OCI-LY3 (cell line): Measurements from ENCODE around the gene FHL2.

Experiments used
- H2AFZ ChIP-seq: fragments of 200-600, 300-600 bp; shearing (Covaris generic); 2 replicates; pipeline ENCODE4 v1.6.0; 2014; ENCODE audit warnings: antibody characterized with exemption, low read depth, low read length
- H3K27ac ChIP-seq: fragments of 200-600, 300-600 bp; sonication (generic); 2 replicates; pipeline ENCODE4 v1.5.1; 2014; ENCODE audit warnings: mild to moderate bottlenecking, low read length, moderate library complexity, mixed read lengths
- H3K27me3 ChIP-seq: fragments of 200-600, 300-600 bp; sonication (generic); 2 replicates; pipeline ENCODE4 v1.6.1; 2014; ENCODE audit warnings: low read depth, low read length, mixed read lengths
- H3K36me3 ChIP-seq: fragments of 200-600, 300-600 bp; sonication (generic); replicated peaks from 2 replicates; pipeline ENCODE3; 2014; ENCODE audit warnings: low read depth, low read length, mixed read lengths
- H3K4me1 ChIP-seq: fragments of 300-600, 200-600 bp; sonication (generic); 2 replicates; pipeline ENCODE4 v1.6.1; 2014; ENCODE audit warnings: low read length, mixed read lengths
- H3K4me2 ChIP-seq: fragments of 200-600, 300-600 bp; sonication (generic); 2 replicates; pipeline ENCODE4 v1.6.1; 2014; ENCODE audit warnings: low read length, mixed read lengths
- H3K4me3 ChIP-seq: fragments of 300-600, 200-600 bp; sonication (generic); 2 replicates; pipeline ENCODE4 v1.5.1; 2014; ENCODE audit warnings: antibody characterized with exemption, mild to moderate bottlenecking, low read length, moderate library complexity
- H3K79me2 ChIP-seq: fragments of 300-600, 200-600 bp; shearing (Covaris generic); 2 replicates; pipeline ENCODE4 v1.6.1; 2014; ENCODE audit warnings: mild to moderate bottlenecking, low read length, mixed read lengths
- H3K9ac ChIP-seq: fragments of 300-600, 200-600 bp; shearing (Covaris generic); 2 replicates; pipeline ENCODE4 v1.6.0; 2014; ENCODE audit warnings: mild to moderate bottlenecking, low read length, moderate library complexity
- H3K9me3 ChIP-seq: fragments of 200-600, 300-600 bp; shearing (Covaris generic); 2 replicates; pipeline ENCODE4 v1.6.1; 2014; ENCODE audit warnings: low read length, mixed read lengths; ENCODE audit not compliant: insufficient read depth
- H4K20me1 ChIP-seq: fragments of 200-600, 300-600 bp; sonication (generic); 2 replicates; pipeline ENCODE4 v1.6.1; 2016; ENCODE audit warnings: low read length, mixed read lengths; ENCODE audit not compliant: insufficient read depth
- EZH2phosphoT487 ChIP-seq: fragments of 200-600 bp; shearing (Covaris generic); IDR thresholded peaks from 2 replicates; pipeline ENCODE4 v1.6.1; 2018; ENCODE audit warnings: antibody characterized with exemption, mixed run types, low read depth
- TF ChIP-seq, protein P1 (sequence below): fragments of 200-600, 300-600 bp; sonication (generic); IDR thresholded peaks from 2 replicates; pipeline ENCODE4 v1.5.1; 2014; ENCODE audit warnings: antibody characterized with exemption, low read length, low read depth

FHL2 gene

DNA sequence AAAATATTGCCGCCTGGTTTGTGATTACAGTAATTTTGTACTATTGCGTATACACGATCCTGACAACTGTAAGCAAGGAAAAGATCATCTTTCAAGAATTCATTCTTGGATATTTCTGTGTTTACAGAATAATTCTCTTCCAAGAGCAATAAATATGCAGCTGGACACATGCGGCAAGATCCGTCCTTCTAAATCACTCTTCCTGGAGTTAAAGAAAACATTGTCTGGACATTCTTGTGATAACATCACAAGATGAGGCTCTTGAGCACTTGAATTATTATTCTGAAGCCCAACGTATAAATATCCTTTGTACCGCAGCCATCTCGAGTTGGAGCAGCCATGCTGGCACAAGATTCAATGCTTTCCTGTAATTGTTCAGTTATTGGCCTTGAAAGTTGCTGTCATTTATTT lies 9.9 kb downstream of the FHL2 start:
- TF ChIP-seq, protein P1, sequence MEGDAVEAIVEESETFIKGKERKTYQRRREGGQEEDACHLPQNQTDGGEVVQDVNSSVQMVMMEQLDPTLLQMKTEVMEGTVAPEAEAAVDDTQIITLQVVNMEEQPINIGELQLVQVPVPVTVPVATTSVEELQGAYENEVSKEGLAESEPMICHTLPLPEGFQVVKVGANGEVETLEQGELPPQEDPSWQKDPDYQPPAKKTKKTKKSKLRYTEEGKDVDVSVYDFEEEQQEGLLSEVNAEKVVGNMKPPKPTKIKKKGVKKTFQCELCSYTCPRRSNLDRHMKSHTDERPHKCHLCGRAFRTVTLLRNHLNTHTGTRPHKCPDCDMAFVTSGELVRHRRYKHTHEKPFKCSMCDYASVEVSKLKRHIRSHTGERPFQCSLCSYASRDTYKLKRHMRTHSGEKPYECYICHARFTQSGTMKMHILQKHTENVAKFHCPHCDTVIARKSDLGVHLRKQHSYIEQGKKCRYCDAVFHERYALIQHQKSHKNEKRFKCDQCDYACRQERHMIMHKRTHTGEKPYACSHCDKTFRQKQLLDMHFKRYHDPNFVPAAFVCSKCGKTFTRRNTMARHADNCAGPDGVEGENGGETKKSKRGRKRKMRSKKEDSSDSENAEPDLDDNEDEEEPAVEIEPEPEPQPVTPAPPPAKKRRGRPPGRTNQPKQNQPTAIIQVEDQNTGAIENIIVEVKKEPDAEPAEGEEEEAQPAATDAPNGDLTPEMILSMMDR = no peak
- no peak for TF ChIP-seq EZH2phosphoT487
- Histone ChIP-seq H3K36me3 (no peaks in the 10 kb centered on the region), H3K27ac (no peak overlapping the region), H4K20me1 (no peaks in the 10 kb centered on the region), H3K27me3 (no peaks in the 10 kb centered on the region), H3K4me1 (no peaks in the 10 kb centered on the region), H3K79me2 (no peaks in the 10 kb centered on the region), H3K4me3 (no peak overlapping the region), H2AFZ (no peak overlapping the region), H3K9ac (no peak overlapping the region), H3K4me2 (no peak overlapping the region), H3K9me3 (no peaks in the 10 kb centered on the region)

DNA sequence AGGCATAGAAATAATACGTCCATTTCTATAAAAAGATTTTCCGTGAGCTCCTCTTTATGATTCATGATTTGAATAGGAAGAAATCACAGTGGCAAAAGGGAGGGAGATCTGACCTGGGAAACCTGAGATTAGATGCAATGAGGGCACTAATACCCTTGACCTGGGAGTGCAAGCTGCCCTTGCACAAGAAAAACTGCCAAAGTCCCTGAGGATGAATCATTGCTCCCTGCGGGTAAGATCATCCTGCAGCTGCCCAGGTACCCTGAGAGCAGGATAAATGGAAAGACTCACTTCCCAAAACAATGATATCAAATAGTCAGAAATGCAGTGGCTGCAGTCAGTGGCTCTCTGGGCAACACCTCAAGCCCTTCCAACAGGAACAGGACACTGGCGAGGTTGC lies 11.6 kb downstream of the FHL2 start:
- Histone ChIP-seq H3K79me2 (no peaks in the 10 kb centered on the region), H4K20me1 (no peaks in the 10 kb centered on the region), H3K27ac (no peak overlapping the region), H3K4me3 (no peak overlapping the region), H3K27me3 (no peaks in the 10 kb centered on the region), H3K36me3 (no peaks in the 10 kb centered on the region), H3K4me2 (no peak overlapping the region), H3K9me3 (no peaks in the 10 kb centered on the region), H2AFZ (no peak overlapping the region), H3K9ac (no peak overlapping the region), H3K4me1 (no peaks in the 10 kb centered on the region)
- TF ChIP-seq EZH2phosphoT487 = no peak
- TF ChIP-seq, protein P1 = no peak

DNA sequence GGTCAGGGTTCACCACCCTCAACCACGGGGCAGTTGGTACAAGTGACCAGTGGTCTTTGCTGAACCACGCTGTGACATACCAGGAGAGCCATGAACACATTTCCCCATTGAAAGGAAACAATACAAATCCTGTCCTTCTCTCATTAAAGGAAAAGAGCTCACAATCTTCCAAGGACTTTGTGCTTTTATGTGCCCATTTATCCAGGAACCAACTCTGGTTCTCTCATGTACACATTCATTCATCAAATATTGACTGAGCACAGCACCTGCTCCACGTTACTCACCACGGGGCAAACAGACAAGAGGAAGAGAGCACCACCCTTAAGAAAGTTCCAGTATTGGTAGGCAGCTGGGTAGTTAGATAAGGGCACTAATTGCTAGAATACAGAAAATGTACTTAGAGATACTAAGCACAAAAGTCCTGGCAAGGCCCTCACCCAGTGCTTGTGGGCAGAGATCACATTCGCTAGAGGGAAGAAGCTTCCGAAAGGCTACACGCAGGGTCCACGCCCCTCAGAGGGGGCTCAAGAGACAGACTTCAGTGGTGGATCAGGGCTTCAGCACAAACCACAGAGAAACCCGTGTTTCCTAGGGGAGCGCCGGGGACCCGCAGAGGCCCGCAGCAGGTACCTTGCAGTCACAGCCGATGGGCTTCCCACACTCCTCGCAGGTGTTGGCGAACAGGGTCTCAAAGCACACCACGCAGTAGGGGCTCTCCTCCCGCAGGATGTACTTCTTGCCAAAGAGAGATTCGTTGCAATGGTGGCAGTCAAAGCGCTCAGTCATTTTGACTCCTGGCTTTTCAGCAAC lies 12.9 kb downstream of the FHL2 start:
- H3K4me1 ChIP-seq = no peaks in the 10 kb centered on the region
- H3K36me3 ChIP-seq = no peaks in the 10 kb centered on the region
- no peak overlapping the region for H3K4me2 ChIP-seq
- no peaks in the 10 kb centered on the region for H3K27me3 ChIP-seq
- H3K9ac ChIP-seq = no peak overlapping the region
- H3K9me3 ChIP-seq = no peaks in the 10 kb centered on the region
- H2AFZ ChIP-seq = no peak overlapping the region
- no peak overlapping the region for H3K4me3 ChIP-seq
- H4K20me1 ChIP-seq = no peaks in the 10 kb centered on the region
- no peak overlapping the region for H3K27ac ChIP-seq
- H3K79me2 ChIP-seq = no peaks in the 10 kb centered on the region
- TF ChIP-seq EZH2phosphoT487 = no peak
- TF ChIP-seq, protein P1 = no peak

DNA sequence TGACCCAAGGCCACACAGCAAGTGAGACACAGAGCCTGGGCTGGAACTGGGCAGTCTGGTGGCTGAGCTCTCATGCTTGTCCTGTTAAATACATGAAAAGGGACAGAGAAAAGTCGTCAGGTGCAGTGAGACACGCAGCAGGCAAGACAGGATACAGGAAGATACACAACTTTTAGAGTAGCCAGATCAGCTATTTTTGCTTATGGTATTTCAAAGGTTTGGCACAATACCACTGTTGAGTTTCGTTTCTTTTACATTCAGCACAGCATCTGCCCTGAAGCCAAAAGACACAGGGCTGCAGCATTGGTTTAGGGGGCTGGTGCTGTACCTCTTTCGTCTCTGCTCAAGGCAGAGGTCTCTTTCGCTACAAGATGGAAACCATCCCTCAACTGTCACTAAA lies 14.0 kb downstream of the FHL2 start:
- Histone ChIP-seq H3K27ac (no peak overlapping the region), H4K20me1 (no peaks in the 10 kb centered on the region), H3K4me3 (no peak overlapping the region), H3K79me2 (no peaks in the 10 kb centered on the region), H3K9ac (no peak overlapping the region), H3K36me3 (no peaks in the 10 kb centered on the region), H3K9me3 (no peaks in the 10 kb centered on the region), H3K27me3 (no peaks in the 10 kb centered on the region), H3K4me2 (no peak overlapping the region), H2AFZ (no peak overlapping the region), H3K4me1 (peaks cover 4% of the 10 kb centered on the region)
- no peak for TF ChIP-seq EZH2phosphoT487
- TF ChIP-seq, protein P1 = no peak
